ENCODE measurements around the gene CYB561D1. TPM values are rescaled to one million over a fixed set of nuclear protein-coding genes. Genes with fewer than 3 reads are reported as not detected.

The CYB561D1 gene
- polyA plus RNA-seq, 1 donor, result 7.2 TPM

DNA sequence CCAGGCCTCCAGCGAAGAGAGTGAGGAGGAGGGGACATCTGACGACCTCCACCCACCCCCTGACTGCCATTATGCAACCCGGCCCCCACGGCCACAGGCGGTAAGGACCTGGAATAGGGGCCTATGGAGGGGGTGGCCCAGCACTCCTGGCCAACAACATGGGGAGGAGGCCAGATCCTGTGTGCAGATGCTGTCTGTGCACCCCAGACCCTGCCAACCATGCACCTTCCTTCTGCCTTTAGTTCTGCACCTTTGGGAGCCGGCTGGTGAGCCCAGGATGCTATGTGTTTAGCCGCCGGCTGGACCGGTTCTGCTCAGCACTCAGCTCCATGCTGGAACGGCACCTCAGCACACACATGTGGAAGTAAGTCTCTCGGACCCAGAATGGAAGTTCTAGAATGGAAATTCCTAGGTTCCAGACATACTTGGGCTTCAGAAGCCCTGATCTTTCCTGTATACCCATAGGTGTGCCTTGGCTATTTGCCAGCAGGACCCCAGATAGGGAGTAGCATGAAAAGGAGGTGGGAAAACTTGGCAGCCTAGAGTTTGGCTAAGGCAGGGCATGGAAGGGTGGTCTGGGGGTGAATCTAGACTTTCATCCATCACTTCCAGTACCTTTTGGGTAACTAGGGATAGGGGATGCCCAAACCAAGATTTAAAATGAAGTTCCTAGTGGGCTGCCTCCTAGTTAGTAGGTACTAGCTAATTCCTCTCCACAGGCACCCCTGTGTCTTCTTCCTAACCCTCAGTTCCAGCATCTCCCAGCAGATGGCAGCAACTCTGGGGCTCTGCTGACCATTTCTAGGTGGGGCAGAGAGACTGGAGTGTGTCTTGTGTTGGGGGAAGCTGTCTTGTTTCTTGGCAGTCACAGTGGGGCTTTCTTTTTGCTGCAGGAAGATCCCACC, 3.6 kb upstream of the CYB561D1 start:
- WGBS (ENCODE audit: insufficient coverage, low lambda C conversion rate), result no CpG with 5 or more reads among the region's 11 CpGs
- Histone ChIP-seq H3K9me3 (ENCODE audit: control insufficient read depth, low read depth, low read length) (no peaks in the 10 kb centered on the region), H3K36me3 (ENCODE audit: control insufficient read depth, insufficient read depth, low read length) (peaks cover 46% of the 10 kb centered on the region), H3K27ac (ENCODE audit: low read length) (no peak overlapping the region), H3K4me3 (ENCODE audit: low read length) (no peak overlapping the region), H3K4me1 (ENCODE audit: control insufficient read depth, insufficient read depth, low read length) (peaks cover 12% of the 10 kb centered on the region), H3K27me3 (ENCODE audit: control insufficient read depth, insufficient read depth, low read length) (no peaks in the 10 kb centered on the region)
- DNase-seq, result peak in 1 of 2 donors; percentile 38

DNA sequence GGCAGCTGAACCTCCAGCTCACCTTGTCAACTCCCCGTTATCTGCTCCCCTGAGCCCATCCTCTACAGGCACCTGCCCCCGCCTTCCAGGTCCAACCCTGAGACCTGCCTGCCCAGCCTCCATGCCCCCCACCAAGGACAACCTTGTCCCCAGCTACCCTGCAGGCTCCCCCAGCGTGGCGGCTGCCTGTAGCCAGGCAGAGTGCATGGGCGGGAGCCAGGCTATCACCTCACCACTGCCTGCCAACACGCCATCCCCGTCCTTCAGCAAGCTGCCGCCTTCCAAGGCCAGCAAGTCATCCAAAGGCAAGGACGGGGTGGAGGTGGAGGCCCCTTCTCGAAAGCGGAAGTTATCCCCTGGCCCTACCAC, 3.0 kb upstream of the CYB561D1 start:
- no CpG with 5 or more reads among the region's 11 CpGs for WGBS (ENCODE audit: insufficient coverage, low lambda C conversion rate)
- Histone ChIP-seq H3K4me1 (ENCODE audit: control insufficient read depth, insufficient read depth, low read length) (peaks cover 12% of the 10 kb centered on the region), H3K27ac (ENCODE audit: low read length) (no peak overlapping the region), H3K4me3 (ENCODE audit: low read length) (no peak overlapping the region), H3K27me3 (ENCODE audit: control insufficient read depth, insufficient read depth, low read length) (no peaks in the 10 kb centered on the region), H3K36me3 (ENCODE audit: control insufficient read depth, insufficient read depth, low read length) (peaks cover 49% of the 10 kb centered on the region), H3K9me3 (ENCODE audit: control insufficient read depth, low read depth, low read length) (no peaks in the 10 kb centered on the region)
- DNase-seq, result no peak

DNA sequence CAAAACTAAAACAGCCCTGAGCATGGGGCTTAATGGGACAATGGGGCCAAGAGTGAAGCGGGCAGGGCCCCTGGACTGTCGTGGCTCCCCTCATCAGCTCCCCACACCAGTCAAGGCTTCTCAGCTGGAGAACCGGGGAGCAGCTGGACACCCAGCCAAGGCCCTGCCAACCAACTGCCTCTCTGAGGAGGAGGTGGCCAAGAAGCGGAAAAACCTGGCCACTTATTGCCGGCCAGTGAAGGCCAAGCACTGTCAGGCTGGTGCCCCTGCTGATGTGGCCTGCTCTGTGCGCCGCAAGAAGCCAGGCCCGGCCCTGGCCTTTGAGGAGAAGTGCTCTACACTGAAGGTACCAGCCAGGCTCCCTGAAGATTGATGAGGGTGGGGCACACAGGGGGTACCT, 2.5 kb upstream of the CYB561D1 start:
- no peaks in the 10 kb centered on the region for H3K27me3 ChIP-seq (ENCODE audit: control insufficient read depth, insufficient read depth, low read length)
- H3K4me1 ChIP-seq (ENCODE audit: control insufficient read depth, insufficient read depth, low read length), result peaks cover 12% of the 10 kb centered on the region
- no peaks in the 10 kb centered on the region for H3K9me3 ChIP-seq (ENCODE audit: control insufficient read depth, low read depth, low read length)
- no peak for DNase-seq
- H3K36me3 ChIP-seq (ENCODE audit: control insufficient read depth, insufficient read depth, low read length), result peaks cover 51% of the 10 kb centered on the region
- H3K4me3 ChIP-seq (ENCODE audit: low read length), result no peak overlapping the region
- no peak overlapping the region for H3K27ac ChIP-seq (ENCODE audit: low read length)
- WGBS (ENCODE audit: insufficient coverage, low lambda C conversion rate), result no CpG with 5 or more reads among the region's 8 CpGs

DNA sequence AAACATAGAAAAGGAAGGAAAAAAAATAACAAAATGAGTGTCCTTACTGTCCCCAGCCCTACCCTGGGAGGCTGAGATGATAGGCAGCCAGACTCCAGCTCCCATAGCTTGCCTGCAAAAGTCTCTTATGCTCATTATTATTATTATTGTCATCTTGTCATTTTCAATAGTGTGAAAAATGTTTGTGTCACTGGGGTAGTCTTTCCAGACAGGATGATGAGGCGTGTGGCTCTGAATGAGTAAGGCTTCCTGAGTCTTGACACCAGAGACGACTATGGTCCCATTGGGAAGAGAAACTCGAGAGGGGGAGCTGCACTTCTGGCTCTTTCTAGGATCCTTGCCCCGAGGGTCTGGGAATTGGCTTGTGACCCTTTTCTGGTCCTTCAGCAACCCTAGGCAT, 1.1 kb upstream of the CYB561D1 start:
- no peak for DNase-seq
- H3K9me3 ChIP-seq (ENCODE audit: control insufficient read depth, low read depth, low read length), result no peaks in the 10 kb centered on the region
- no CpG with 5 or more reads among the region's 4 CpGs for WGBS (ENCODE audit: insufficient coverage, low lambda C conversion rate)
- peaks cover 12% of the 10 kb centered on the region for H3K4me1 ChIP-seq (ENCODE audit: control insufficient read depth, insufficient read depth, low read length)
- no peak overlapping the region for H3K4me3 ChIP-seq (ENCODE audit: low read length)
- no peak overlapping the region for H3K27ac ChIP-seq (ENCODE audit: low read length)
- peaks cover 57% of the 10 kb centered on the region for H3K36me3 ChIP-seq (ENCODE audit: control insufficient read depth, insufficient read depth, low read length)
- no peaks in the 10 kb centered on the region for H3K27me3 ChIP-seq (ENCODE audit: control insufficient read depth, insufficient read depth, low read length)

DNA sequence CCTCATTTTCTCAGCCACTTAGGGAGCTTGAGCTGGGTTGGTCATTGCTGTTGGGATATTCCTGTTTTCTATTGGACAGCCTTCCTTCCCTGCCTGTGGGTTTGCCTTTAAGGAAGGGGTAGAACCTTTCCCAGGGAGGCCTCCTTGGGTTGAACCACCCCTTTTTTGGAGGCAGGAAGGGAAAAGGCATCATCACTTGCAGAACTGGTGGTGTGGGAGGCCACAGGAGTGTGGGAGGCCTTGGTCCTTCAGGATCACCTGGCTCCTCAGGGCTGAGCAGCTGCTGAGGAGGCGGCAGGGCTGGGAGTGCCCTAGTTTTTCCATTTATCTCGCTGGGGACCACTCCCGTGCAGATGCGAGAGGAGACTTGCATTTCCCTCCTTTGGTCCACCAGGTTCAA, 667 bp upstream of the CYB561D1 start:
- H3K27me3 ChIP-seq (ENCODE audit: control insufficient read depth, insufficient read depth, low read length), result no peaks in the 10 kb centered on the region
- WGBS (ENCODE audit: insufficient coverage, low lambda C conversion rate), result no CpG with 5 or more reads among the region's 4 CpGs
- no peaks in the 10 kb centered on the region for H3K9me3 ChIP-seq (ENCODE audit: control insufficient read depth, low read depth, low read length)
- DNase-seq, result no peak
- peaks cover 13% of the 10 kb centered on the region for H3K4me1 ChIP-seq (ENCODE audit: control insufficient read depth, insufficient read depth, low read length)
- H3K36me3 ChIP-seq (ENCODE audit: control insufficient read depth, insufficient read depth, low read length), result peaks cover 57% of the 10 kb centered on the region
- no peak overlapping the region for H3K27ac ChIP-seq (ENCODE audit: low read length)
- H3K4me3 ChIP-seq (ENCODE audit: low read length), result no peak overlapping the region

DNA sequence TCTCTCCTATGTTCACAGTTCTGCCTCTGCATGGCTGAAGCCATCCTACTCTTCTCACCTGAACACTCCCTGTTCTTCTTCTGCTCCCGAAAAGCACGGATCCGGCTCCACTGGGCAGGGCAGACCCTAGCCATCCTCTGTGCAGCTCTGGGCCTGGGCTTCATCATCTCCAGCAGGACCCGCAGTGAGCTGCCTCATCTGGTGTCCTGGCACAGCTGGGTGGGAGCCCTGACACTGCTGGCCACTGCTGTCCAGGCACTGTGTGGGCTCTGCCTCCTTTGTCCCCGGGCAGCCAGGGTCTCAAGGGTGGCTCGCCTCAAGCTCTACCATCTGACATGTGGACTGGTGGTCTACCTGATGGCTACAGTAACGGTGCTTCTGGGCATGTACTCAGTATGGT, 1.8 kb downstream of the CYB561D1 start:
- no peak overlapping the region for H3K4me3 ChIP-seq (ENCODE audit: low read length)
- peaks cover 22% of the 10 kb centered on the region for H3K4me1 ChIP-seq (ENCODE audit: control insufficient read depth, insufficient read depth, low read length)
- H3K27me3 ChIP-seq (ENCODE audit: control insufficient read depth, insufficient read depth, low read length), result no peaks in the 10 kb centered on the region
- DNase-seq, result no peak
- no peaks in the 10 kb centered on the region for H3K9me3 ChIP-seq (ENCODE audit: control insufficient read depth, low read depth, low read length)
- peaks cover 45% of the 10 kb centered on the region for H3K36me3 ChIP-seq (ENCODE audit: control insufficient read depth, insufficient read depth, low read length)
- no CpG with 5 or more reads among the region's 7 CpGs for WGBS (ENCODE audit: insufficient coverage, low lambda C conversion rate)
- H3K27ac ChIP-seq (ENCODE audit: low read length), result no peak overlapping the region

DNA sequence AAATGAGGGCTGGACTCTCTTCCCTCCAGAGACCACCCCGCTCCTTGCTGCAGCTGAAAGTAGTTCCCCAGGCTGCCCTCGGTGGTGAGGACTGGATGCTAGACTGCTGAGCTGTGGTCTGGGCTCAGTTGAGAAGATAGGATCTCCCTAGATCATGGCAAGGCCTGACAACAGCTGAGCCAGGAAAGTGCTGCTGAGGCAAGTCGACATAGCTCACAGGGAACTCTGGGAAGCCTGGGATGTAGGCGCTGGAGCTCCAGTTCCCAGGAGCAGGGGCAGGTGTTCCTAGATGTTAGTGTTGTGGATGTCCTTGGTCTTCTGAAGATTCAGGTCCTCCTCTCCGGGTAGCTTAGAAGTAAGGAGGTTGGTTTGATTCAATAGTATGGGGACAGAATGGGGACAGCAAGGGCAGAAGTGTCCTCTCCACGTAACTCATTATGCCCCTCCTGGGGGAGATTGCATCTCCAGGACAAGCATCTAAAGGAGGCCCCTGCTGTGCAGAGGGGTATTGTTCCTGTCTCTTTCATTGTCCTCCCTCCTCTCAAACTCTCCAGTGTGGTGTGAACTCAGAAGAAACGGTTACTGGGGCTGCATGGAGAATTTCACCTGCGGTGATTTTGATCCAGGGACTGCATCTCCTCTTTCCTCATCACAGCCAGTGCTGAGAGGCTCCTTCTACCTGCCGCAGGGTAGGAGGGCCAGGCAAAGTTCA, 3.7 kb downstream of the CYB561D1 start:
- no peak overlapping the region for H3K27ac ChIP-seq (ENCODE audit: low read length)
- H3K4me3 ChIP-seq (ENCODE audit: low read length), result no peak overlapping the region
- H3K4me1 ChIP-seq (ENCODE audit: control insufficient read depth, insufficient read depth, low read length), result peaks cover 22% of the 10 kb centered on the region
- no peaks in the 10 kb centered on the region for H3K27me3 ChIP-seq (ENCODE audit: control insufficient read depth, insufficient read depth, low read length)
- WGBS (ENCODE audit: insufficient coverage, low lambda C conversion rate), result no CpG with 5 or more reads among the region's 9 CpGs
- H3K9me3 ChIP-seq (ENCODE audit: control insufficient read depth, low read depth, low read length), result no peaks in the 10 kb centered on the region
- DNase-seq, result no peak
- H3K36me3 ChIP-seq (ENCODE audit: control insufficient read depth, insufficient read depth, low read length), result peaks cover 38% of the 10 kb centered on the region

DNA sequence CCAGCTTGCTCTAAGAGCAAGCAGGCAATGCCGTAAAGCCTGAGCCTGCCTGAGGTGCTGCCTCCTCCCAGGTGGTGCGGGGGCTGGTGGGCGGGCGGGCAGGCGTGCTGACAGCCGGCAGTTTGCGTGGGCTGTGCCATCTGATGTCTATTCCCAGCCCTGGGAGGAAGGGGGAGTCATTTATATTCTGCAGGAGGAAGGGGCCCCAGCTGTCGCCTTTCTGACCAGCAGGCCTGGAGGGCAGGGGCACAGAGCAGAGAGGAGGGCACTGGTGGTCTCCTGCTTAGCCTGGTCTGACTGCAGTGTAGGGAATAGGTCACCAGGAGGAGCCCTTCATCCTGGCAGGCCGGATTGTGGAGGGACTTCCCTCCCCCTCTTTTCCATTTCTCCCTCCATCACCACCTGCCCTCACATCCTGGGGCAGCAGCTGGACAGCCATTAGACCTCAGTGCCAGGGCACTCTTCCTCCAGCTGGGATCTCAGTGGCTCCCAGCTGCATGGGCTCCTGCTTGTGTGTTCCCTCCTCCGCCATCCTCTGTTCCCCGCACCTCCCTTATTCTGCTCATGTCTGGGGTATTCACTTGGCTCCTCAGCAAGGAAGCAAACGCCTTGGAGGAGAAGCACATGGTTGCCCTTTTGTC, 4.4 kb downstream of the CYB561D1 start:
- no peaks in the 10 kb centered on the region for H3K27me3 ChIP-seq (ENCODE audit: control insufficient read depth, insufficient read depth, low read length)
- H3K4me1 ChIP-seq (ENCODE audit: control insufficient read depth, insufficient read depth, low read length), result peaks cover 20% of the 10 kb centered on the region
- H3K4me3 ChIP-seq (ENCODE audit: low read length), result no peak overlapping the region
- peaks cover 38% of the 10 kb centered on the region for H3K36me3 ChIP-seq (ENCODE audit: control insufficient read depth, insufficient read depth, low read length)
- H3K27ac ChIP-seq (ENCODE audit: low read length), result no peak overlapping the region
- H3K9me3 ChIP-seq (ENCODE audit: control insufficient read depth, low read depth, low read length), result no peaks in the 10 kb centered on the region
- no peak for DNase-seq
- no CpG with 5 or more reads among the region's 12 CpGs for WGBS (ENCODE audit: insufficient coverage, low lambda C conversion rate)

DNA sequence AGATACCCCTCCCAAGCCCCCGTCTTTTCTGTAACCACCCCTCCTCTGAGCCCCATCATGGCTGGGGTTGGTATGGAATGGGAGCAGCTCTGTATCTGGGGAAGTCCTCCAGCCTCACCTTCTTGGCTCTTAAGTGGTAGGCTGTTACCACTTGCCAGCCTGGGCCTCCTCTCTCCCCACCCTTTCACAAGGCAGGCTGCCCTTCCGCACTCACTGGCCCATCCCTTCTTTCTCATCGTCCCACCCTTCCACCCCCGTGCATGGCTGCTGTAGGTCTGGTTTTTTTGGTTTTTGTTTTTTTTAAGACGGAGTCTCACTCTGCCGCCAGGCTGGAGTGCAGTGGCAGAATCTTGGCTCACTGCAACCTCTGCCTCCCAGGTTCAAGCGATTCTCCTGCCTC, 5.2 kb downstream of the CYB561D1 start:
- Histone ChIP-seq H3K4me1 (ENCODE audit: control insufficient read depth, insufficient read depth, low read length) (peaks cover 16% of the 10 kb centered on the region), H3K27me3 (ENCODE audit: control insufficient read depth, insufficient read depth, low read length) (no peaks in the 10 kb centered on the region), H3K36me3 (ENCODE audit: control insufficient read depth, insufficient read depth, low read length) (peaks cover 38% of the 10 kb centered on the region), H3K27ac (ENCODE audit: low read length) (peak overlapping the region; percentile 11), H3K4me3 (ENCODE audit: low read length) (no peak overlapping the region), H3K9me3 (ENCODE audit: control insufficient read depth, low read depth, low read length) (no peaks in the 10 kb centered on the region)
- 80% methylated on average over 1 of the region's 7 CpGs for WGBS (ENCODE audit: insufficient coverage, low lambda C conversion rate)
- DNase-seq, result no peak

DNA sequence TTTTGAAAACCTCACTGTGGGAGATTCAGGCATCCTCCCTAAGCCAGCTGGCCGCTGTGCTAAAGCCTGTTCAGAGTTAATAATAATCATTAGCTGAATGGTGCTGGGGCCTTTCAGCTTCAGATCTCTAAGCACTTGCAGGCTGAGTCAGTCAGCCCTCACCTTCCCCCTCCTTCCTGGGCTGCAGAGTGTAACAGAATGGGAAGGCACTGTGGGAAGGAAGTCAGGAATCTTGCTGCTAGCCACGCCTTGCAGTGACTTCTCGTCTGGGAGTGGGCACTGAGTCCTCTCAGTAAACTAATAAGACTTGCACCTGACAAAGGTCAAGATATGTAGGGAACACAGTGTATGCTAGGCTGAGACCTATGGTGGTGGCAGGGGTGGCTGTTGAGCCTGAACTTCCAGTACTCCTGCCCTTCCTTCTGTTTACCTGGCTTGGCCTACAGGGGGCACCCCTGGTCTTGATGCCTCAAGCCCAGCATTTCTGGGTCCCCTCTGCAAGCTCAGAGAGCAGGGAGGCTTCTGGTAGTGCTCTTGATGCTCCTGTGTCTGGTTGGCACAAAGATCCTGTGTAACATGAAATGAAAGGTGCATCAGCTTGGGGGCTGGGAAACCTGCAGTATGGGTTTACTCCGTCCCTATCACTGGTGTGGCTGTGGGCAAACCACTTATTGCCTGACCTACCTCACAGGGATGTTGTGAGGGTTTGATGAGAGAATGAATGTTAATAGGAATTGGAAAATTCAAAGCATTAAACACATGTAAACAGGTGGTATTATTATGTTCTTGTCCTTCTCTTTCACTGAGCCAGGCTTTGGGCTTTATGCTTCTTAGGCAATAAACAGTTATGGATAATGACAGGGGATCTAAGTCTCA, 6.0 kb downstream of the CYB561D1 start:
- H3K9me3 ChIP-seq (ENCODE audit: control insufficient read depth, low read depth, low read length), result no peaks in the 10 kb centered on the region
- H3K36me3 ChIP-seq (ENCODE audit: control insufficient read depth, insufficient read depth, low read length), result peaks cover 38% of the 10 kb centered on the region
- no peaks in the 10 kb centered on the region for H3K27me3 ChIP-seq (ENCODE audit: control insufficient read depth, insufficient read depth, low read length)
- no CpG with 5 or more reads among the region's 4 CpGs for WGBS (ENCODE audit: insufficient coverage, low lambda C conversion rate)
- DNase-seq, result peak; percentile 53 to 70
- H3K4me1 ChIP-seq (ENCODE audit: control insufficient read depth, insufficient read depth, low read length), result peaks cover 11% of the 10 kb centered on the region
- H3K27ac ChIP-seq (ENCODE audit: low read length), result no peak overlapping the region
- H3K4me3 ChIP-seq (ENCODE audit: low read length), result no peak overlapping the region
